HG02642 (cell line): Measurements from ENCODE around the gene TRIM46.
"Not testable (repeated sequence)": the region's sequence is repeated elsewhere in the genome, so short reads cannot be mapped to it uniquely, and the experiment has no call there.

Experiments
- ATAC-seq: cut with Tn5 transposase; IDR thresholded peaks from one replicate; pipeline ENCODE4 v1.9.1; 2021; ENCODE audit warnings: mild to moderate bottlenecking; ENCODE audit not compliant: unreplicated experiment, poor library complexity

Gene TRIM46

DNA sequence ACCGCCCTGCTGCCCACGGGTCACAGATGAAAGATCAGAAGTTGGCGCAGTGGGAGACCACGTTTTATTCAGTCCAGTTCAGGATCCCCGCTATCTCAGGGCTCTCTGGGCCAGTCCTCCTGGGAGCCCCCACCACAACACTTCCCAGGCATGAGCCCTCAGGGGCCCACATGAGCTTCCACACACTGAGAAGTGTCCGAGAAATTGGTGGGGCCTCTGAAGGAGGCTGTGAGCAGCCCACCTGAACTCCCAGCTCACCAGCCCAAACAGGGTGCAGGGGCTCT, 12.1 kb downstream of the TRIM46 start:
- no peak for ATAC-seq

GRCh38 chr1:155186067-155186793, 12.6 kb downstream of the TRIM46 start:
- no peak for ATAC-seq

DNA sequence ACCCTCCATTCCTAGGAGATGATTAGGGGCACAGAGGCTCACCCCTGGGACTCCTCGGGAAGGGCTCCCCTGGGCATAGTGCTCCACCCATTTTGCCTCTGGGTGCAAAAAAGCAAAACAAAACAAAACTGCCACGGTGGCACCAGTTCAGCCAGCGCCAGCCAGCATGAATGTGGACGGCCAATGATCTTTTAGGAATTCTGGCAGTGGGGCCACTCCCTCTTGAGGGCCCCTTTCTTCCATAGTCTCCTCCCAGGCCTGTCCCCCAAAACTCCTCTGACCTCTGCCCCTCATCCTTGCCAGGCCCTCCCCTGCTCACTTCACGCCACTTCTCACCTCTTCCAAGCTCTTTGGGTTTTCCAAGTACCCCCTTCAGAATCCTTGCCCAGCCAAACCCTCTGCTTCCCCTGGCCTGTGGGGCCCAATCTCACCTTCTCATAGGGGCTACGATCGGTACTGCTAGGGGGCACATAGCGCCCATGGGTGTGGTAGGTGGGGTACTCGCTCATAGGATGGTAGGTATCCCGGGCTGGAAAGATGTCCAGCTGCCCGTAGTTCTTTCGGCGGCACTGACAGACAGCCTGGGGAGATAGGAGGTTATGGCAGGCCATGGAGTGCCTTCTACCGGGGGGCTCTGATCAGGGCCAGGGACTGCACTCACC, 13.3 kb downstream of the TRIM46 start:
- ATAC-seq = no peak

DNA sequence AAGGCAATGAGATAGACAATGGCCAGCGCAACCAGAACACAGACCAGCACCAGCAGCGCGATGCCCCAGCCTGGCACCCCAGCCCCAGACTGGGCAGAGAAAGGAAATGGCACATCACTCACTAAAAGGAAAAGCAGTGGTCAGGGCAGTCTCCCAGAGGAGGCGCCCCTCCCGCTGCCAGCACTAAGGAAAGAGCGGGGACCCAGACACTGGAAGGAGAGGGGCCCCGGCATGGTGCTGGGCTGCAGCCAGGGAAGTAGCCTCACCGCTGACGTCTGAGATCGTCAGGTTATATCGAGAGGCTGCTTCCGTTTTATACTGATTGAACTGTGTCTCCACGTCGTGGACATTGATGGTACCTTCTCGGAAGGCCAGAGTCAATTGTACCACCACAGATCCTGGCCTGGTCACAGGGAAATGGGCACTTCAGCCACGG, 13.8 kb downstream of the TRIM46 start:
- ATAC-seq = no peak

DNA sequence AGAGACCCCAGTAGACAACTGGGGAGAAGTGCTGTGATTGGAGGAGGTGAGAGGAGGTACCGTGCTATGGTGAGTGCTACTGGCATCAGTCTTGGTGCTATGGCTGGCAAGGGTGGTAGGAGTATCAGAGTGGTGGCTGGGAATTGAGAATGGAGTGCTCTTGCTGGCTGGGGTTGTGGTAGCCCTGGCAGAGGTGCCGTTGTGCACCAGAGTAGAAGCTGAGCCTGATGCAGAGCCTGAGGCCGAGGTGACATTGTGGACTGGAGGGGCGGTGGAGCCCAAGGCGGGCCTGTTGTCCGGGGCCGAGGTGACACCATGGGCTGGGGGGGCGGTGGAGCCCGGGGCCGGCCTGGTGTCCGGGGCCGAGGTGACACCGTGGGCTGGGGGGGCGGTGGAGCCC, 14.6 kb downstream of the TRIM46 start:
- ATAC-seq = no peak

GRCh38 chr1:155189926-155190325, 16.3 kb downstream of the TRIM46 start:
- ATAC-seq = not testable (repeated sequence)

GRCh38 chr1:155191904-155192303, 18.3 kb downstream of the TRIM46 start:
- ATAC-seq = no peak

DNA sequence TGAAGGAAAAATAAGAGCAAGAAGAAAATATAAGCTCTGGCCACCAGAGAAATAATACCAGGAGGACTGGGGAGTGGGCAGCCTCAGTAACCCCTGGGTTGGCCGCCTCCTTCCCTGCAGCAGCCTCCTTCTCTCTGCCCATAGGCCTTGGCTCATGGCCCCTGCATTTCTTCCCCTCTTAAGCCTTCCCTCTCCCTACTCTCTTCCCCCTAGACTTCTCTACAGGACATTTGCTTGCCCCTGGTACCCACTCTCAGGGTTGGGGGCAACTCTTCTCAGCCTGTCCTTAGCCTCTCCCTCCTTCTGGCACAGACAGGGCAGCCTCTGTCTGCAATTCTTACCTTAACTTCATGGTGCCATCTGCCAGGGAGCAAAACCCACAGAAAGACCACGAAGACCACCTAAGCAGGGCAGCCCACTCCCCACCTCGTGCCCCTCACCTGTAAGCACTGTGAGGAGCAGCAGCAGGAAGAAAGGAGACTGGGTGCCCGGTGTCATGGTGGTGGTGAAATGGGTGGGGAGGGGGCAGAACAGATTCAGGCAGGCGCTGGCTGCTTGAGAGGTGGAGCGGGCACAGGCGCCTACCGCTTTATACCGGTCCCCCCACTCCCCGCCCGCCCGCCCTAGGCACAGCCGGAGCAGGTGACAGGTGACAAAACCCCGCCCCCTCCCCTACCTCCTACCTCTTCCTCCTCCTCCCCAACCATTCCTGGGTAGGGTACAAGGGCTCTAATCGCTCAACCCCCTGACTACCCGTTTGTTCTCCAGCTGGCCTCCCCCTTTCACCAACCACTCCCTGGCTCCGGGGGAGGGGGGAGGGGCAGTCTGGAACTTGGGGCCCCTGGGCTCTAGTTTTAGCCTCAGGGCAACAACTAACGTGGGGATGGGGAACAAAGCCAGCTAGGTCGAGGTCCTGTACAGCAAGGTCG, 19.0 kb downstream of the TRIM46 start:
- peak; percentile 3 for ATAC-seq

GRCh38 chr1:155193275-155193990, 19.8 kb downstream of the TRIM46 start:
- peak; percentile 62 for ATAC-seq

DNA sequence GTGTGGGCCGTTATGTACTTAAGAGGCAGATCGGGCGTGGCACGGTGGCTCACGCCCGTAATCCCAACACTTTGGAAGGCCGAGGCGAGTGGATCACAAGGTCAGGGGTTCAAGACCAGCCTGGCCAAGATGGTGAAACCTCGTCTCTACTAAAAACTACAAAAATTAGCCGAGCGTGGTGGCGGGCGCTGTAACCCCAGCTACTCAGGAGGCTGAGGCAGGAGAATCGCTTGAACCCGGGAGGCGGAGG, 20.3 kb downstream of the TRIM46 start:
- ATAC-seq = not testable (repeated sequence)

GRCh38 chr1:155195201-155196102, 21.8 kb downstream of the TRIM46 start:
- no peak for ATAC-seq

- ATAC-seq = no peak
Observed at GRCh38 chr1:155196103-155196892, 22.6 kb downstream of the TRIM46 start.

GRCh38 chr1:155196893-155197638, 23.4 kb downstream of the TRIM46 start:
- no peak for ATAC-seq

DNA sequence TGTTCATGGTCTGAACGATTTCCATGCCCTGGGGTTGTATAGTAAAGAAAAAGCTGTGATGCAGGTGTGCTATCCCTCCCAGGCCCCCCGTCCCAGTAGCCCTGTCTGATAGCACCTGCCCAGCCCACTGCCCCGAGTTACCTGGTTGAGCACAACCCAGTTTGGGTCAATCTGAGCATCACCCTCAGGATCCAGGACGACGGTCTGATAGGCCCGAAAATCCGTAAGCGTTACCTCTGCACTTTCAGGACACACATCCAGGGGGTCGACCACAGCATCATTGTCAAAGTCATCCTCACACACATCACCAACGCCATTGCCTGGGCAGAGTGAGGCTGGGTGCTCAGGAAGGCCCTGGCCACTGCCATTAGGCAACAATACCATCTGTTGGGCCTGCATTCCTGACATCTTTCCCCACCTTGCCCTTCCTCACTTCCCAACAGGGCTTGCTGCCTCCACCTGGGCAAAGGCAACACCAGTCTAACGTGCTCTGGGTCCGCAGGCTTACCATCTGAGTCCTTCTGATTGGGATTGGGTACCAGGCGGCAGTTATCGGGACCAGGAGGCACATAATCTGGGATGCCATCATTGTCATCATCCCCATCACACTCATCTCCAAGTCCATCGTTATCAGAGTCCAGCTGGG, 24.4 kb downstream of the TRIM46 start:
- ATAC-seq = no peak

- ATAC-seq = no peak
Observed at GRCh38 chr1:155198547-155198906, 24.9 kb downstream of the TRIM46 start.

DNA sequence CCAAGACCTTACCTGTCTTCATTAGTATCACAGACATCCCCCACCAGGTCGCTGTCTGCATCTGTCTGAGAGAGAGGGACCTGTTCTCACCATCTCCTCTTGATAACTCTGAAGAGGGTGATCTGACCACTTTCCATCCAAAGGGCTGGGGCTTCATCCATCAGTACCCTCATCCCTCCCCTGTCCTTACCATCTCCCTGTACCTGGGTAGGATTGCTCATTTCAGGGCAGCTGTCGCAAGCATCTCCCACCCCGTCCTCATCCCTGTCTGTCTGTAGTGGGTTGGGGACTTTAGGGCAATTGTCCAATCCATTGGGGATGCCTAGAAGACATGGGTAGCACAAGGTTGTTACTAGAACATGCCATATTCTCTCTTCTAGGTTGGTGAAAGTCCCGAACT, 26.1 kb downstream of the TRIM46 start:
- no peak for ATAC-seq

GRCh38 chr1:155200920-155201319, 27.3 kb downstream of the TRIM46 start:
- ATAC-seq = no peak

- no peak for ATAC-seq
Observed at GRCh38 chr1:155202198-155202597, 28.5 kb downstream of the TRIM46 start.
